ENCODE results near the gene PDXDC1.
"Not testable (repeated sequence)": the region's sequence is repeated elsewhere in the genome, so short reads cannot be mapped to it uniquely, and the experiment has no call there.

PDXDC1 gene

DNA sequence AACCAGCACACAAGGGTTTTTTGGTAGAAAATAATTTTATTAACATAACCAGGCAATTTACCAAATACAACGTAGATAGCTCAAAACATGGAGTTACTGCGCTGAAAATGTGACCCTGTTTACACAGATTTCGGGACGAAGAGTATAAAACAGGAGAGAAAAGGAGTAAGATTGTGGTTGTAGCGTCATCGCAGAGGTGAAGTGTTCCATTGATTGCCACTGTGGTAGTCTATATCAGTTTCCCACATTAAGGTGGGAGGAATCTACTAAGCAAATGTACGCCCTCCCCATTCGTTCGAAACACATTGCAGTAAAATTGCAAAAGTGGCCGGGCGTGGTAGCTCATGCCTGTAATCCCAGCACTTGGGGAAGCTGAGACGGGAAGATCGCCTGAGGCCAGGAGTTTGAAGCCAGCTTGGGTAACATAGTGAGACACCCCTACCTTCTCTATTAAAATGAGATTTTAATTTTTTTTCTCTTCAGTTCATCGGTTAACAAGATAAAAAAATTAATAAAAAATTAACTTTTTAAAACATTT is 972 bp upstream of the PDXDC1 start:
- in situ Hi-C loops (cut with MboI; ENCODE audit: low sequenced_read_pairs): not testable (repeated sequence)

GRCh38 chr16:14974331-14974655 is 533 bp upstream of the PDXDC1 start:
- in situ Hi-C loops (cut with MboI; ENCODE audit: low sequenced_read_pairs): not testable (repeated sequence)

DNA sequence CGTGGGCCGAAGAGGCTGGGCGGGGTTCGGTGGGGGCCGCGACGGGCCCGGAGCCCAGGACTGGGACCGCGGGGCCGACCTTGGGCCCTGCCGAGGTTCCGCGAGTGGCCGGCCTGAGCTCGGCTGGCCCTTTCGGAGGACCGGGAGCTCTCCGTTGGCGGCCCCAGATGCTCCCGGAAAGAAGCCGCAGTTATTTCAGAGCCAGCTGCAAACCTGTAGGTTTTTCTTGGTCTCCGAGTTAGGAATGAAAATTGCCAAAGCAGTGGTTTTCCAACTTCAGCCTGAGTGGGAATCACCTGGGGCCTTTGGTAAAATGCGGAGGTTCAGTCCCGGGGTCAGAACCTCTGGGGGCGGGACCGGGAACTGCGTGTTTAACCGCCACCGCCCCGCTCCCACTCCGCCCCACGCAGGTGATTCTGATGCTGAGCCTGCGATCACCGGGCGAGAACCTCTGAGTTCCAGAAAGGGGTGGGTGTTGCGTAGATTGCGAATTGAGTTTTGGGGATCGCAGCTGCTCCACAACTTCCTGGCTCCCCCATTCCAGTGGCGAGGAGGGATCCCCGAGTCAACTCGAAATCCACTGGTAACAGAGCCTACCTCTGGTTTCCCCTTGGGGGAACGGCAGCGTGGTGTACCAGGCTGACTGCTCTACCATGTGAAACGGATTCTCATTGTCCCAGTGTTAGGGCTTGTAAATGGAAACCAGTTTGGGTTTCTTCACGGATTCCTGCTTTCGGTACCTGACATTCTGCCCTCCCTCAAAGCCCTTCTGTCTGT is 780 bp downstream of the PDXDC1 start:
- in situ Hi-C loops (cut with MboI; ENCODE audit: low sequenced_read_pairs): not testable (repeated sequence)

DNA sequence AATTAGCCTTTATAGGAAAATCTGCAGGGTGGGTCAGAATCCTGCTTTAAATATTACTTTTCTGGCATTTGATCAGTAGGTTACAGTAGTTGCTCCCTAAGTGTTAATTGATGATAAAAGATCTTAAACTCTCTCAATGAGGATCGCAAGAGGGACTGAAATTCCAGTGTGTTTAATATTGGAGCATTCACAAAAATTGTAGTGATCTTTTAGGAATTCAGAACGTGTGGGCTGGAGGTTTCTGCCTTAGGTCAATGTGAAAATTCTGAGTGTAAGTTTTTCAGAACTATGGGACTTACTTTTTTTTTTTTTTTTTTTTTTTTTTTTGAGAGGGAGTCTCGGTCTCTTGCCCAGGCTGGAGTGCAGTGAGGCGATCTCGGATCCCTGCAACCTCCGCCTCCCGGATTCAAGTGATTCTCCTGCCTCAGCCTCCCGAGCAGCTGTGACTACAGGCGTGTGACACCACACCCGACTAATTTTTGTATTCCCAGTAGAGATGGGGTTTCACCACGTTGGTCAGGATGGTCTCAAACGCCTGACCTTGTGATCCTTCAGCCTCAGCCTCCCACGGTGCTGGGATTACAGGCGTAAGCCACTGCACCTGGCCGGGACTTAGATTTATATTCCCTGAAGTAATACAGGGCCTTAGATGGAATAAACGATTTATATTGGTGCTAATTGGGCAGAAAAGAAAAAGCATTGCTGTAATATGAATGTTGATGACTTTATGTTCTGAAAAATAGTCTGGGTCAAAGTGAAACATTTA is 2.3 kb downstream of the PDXDC1 start:
- in situ Hi-C loops (cut with MboI; ENCODE audit: low sequenced_read_pairs): not testable (repeated sequence)

DNA sequence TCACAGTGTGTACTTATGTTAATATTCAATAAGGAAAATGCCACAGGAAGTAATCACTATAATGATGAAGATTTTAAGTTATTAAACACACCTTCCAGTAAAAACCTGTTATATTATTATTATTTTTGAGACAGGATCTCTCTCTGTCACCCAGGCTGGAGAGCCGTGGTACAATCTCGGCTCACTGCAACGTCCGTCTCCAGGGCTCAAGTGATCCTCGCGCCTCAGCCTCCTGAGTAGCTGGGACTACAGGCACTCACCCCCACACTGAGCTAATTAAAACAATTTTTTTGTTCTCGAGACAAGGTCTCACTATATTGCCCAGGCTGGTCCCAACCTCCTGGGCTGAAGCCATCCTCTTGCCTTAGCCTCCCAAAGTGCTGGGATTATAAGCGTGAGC is 3.5 kb downstream of the PDXDC1 start:
- in situ Hi-C loops (cut with MboI; ENCODE audit: low sequenced_read_pairs): not testable (repeated sequence)

- in situ Hi-C loops (cut with MboI; ENCODE audit: low sequenced_read_pairs): not testable (repeated sequence)
Observed at GRCh38 chr16:14978908-14979307, 4.1 kb downstream of the PDXDC1 start.

DNA sequence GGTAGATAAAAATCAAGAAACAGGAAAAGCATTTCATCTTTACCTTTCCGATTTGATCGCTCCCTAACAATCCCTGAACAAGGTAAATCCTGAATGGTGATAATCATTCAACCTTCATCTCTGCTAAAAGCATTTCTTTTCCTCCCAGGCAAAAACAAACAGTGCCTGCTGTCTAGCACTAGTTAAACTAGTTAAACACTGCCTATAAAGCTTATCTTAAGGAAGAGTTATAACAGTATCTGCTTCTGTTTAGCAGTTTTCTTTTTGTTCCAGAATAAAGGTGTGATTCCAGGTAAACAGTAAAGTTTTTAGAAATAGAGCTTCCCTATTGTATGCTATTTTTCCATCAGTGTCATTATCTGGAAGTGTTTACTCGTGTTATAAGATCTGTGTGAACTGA is 6.4 kb downstream of the PDXDC1 start:
- in situ Hi-C loops (cut with MboI; ENCODE audit: low sequenced_read_pairs): not testable (repeated sequence)

DNA sequence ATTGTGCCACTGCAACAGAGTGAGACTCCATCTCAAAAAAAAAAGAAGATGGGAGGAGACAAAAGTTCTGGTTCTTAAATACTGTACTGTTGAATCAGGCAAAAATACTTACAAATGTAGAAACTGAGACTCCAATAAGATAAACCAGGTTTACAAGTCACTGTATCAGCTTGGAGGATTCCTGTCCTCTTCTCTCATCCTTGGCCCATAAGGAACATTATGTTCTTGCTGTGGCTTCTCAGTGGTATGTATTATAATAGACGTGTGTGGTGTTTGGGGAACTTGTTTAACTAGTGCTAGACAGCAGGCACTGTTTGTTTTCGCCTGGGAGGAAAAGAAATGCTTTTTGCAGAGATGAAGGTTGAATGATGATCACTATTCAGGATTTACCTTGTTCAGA is 7.7 kb downstream of the PDXDC1 start:
- in situ Hi-C loops (cut with MboI; ENCODE audit: low sequenced_read_pairs): not testable (repeated sequence)

DNA sequence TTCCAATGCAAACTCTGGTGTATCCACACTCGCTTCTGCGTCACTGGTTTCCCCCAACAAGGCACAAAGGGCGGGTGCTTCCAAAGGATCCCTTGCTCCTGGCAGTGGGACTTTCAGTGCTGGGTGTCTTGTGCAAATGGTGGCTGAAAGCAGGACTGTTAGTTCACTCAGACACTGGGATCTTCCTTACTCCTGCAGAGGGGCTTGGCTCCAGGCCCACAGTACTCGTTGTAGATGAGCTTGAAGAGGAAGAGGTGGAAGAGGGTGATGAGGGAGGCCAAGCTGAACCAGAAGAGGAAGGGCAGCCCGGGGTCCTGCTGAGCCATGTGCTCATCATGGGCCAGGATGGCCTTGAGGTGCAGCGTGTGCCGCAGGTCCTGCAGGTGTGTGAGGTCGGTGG is 13.3 kb downstream of the PDXDC1 start:
- in situ Hi-C loops (cut with MboI; ENCODE audit: low sequenced_read_pairs): not testable (repeated sequence)

- in situ Hi-C loops (cut with MboI; ENCODE audit: low sequenced_read_pairs): not testable (repeated sequence)
Observed at GRCh38 chr16:14988661-14989191, 13.9 kb downstream of the PDXDC1 start.

- in situ Hi-C loops (cut with MboI; ENCODE audit: low sequenced_read_pairs): not testable (repeated sequence)
Observed at GRCh38 chr16:14989291-14990281, 14.8 kb downstream of the PDXDC1 start.

- in situ Hi-C loops (cut with MboI; ENCODE audit: low sequenced_read_pairs): not testable (repeated sequence)
Observed at GRCh38 chr16:14993277-14994151, 18.7 kb downstream of the PDXDC1 start.

GRCh38 chr16:14996702-14997101 is 21.9 kb downstream of the PDXDC1 start:
- in situ Hi-C loops (cut with MboI; ENCODE audit: low sequenced_read_pairs): not testable (repeated sequence)

DNA sequence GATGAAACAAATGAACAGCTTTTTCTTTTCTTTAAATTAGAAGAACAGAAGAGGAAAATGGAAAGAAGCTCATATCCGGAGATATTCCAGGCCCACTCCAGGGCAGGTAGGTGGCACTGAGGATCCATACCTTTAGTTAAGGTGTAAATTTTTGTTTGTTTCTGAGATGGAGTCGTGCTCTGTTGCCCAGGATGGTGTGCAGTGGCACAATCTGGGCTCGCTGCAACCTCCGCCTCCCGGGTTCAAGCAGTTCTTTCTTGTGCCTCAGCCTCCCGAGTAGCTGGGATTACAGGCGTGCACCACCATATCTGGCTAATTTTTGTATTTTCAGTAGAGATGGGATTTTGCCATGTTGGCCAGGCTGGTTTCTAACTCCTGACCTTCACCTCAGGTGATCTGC is 23.5 kb downstream of the PDXDC1 start:
- in situ Hi-C loops (cut with MboI; ENCODE audit: low sequenced_read_pairs): not testable (repeated sequence)

DNA sequence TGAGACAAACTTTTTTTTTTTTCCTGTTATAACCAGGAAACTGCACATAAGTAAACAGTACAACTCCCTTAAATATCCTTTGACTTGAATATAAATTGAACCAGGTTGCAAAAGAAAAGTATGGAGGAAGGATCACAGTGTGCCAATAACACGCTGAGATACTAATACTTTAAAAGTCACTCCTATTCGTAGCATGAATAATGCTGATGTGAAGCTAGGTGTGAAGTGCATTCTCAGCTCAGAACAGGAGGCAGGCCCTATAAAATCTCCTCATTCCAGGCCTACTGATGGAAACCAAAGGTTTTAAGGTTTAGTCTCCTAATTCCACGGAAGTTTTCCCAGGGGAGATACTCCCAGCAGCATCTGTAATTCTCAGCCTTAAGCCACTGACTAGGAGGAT is 25.0 kb downstream of the PDXDC1 start:
- in situ Hi-C loops (cut with MboI; ENCODE audit: low sequenced_read_pairs): not testable (repeated sequence)

- in situ Hi-C loops (cut with MboI; ENCODE audit: low sequenced_read_pairs): not testable (repeated sequence)
Observed at GRCh38 chr16:15002448-15002847, 27.6 kb downstream of the PDXDC1 start.

DNA sequence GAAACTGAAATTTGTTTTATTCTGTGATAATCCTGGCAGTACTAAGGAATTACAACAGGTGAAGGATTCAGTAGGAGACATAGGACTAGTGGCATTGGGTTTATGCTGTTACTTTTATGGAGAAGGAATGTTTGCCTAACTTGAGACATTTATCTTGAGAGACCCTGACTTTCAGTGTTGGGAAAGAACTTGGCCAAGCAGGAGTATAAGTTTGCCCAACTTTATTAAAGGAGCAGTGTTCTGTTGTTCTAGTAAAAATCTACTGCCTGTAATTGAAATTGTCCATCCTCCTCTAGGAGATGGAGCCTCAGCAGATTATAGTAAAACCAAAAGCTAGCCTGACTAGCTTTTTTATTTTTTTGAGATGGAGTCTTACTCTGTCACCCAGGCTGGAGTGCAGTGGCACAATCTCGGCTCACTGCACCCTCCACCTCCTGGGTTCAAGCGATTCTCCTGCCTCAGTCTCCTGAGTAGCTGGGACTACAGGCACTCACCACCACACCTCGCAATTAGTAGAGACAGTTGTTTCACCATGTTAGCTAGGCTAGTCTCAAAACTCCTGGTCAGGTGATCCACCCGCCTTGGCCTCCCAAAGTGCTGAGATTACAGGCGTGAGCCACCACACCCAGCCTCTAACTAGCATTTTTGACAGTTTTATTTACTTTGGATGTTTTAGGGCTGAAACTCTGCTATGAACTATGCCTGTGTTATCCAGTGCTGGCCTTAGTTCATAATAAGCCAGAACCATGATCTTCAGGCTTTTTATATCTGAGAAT is 30.7 kb downstream of the PDXDC1 start:
- in situ Hi-C loops (cut with MboI; ENCODE audit: low sequenced_read_pairs): not testable (repeated sequence)

DNA sequence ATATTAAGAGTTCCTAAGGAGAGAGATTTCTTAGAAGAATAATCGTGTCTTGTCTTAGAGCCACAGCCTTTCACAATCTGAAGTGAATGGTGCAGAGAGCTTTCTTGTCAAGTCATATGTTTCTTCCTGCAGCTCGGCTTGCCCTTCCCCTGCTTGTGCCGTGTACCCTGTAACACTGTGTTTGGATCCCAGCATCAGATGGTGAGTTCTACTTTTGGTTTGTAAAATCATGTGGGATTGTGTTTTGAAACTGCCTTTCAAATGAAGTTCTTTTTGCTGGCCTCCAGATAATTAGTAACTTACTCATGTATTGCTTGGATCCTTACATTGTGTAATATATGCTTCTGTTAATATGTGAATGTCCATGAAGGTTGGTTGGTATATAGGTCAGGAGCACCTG is 33.8 kb downstream of the PDXDC1 start:
- in situ Hi-C loops (cut with MboI; ENCODE audit: low sequenced_read_pairs): not testable (repeated sequence)

DNA sequence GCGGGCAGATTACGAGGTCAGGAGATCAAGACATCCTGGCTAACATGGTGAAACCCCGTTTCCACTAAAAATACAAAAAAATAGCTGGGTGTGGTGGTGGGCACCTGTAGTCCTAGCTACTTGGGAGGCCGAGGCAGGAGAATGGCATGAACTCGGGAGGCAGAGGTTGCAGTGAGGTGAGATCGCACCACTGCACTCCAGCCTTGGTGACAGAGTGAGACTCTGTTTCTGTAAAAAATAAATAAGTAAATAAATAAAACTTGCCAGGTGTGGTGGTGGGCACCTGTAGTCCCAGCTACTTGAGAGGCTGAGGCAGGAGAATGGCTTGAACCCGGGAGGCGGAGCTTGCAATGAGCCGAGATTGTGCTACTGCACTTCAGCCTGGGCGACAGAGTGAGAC is 38.1 kb downstream of the PDXDC1 start:
- in situ Hi-C loops (cut with MboI; ENCODE audit: low sequenced_read_pairs): not testable (repeated sequence)
